ENCODE data around the gene PRR33.

GRCh38 chr11:1884303-1884700 lies 7.4 kb downstream of the PRR33 start:
- TF ChIP-seq EP300 (IDR thresholded peaks at IDR 0.05) (no peak), POLR2A (IDR thresholded peaks at IDR 0.05) (no peak), CTCF (IDR thresholded peaks at IDR 0.05) (no peak)
